ENCODE data around the gene RTL10. TPM values are rescaled to one million over a fixed set of nuclear protein-coding genes. Genes with fewer than 3 reads are reported as not detected.

RTL10 gene
- total and polyA plus RNA-seq, 2 of the 13 experiments (the other 11 are each of a cell fraction or from before 2014, with no cell fraction given), result 14.1 to 15.8 TPM

DNA sequence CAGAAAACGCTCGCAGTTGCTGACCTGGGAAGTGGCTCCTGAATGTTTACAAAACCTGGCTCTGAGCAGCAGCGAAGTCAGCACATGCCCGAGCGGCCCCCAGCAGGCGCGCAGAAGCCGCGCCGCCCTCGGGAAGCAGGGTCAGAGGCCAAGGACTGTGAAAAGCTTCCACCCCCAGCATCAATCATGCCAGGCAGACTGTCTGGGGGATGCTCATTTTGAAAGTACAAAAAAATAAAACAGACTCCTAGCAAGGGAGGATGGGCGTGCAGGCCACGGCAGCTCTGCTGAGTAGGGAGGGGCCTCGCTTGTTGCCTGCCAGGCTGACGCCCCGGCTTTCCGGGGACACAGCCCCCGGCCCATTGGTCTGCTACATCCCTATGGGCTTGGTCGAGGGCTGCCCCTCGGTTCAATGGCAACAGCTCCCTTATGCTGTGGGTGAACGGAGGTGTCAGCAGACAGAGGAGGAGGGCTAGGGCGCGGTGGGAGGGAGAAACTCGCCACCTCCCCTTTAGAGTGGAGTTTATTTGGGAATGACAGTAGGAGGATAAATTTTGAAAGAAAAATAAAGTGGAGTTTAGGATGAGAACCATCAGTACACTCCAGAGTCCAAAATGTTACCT lies 37.7 kb upstream of the RTL10 start (continued):
- TF ChIP-seq ZBTB49 (CRISPR knock-in tag; IDR thresholded peaks at IDR 0.05; ENCODE audit: borderline replicate concordance) (no peak), NR1H2 (CRISPR knock-in tag; IDR thresholded peaks at IDR 0.05; ENCODE audit: borderline replicate concordance, low read depth) (peak; percentile 89), ATF3 (CRISPR knock-in tag; IDR thresholded peaks at IDR 0.05) (peak; percentile 74), GABPB1 (CRISPR knock-in tag; IDR thresholded peaks at IDR 0.05) (peak; percentile 74), ZNF670 (CRISPR knock-in tag; IDR thresholded peaks at IDR 0.05; ENCODE audit: borderline replicate concordance) (peak; percentile 82; the same call in 1 of the 2 replicates), ZNF17 (CRISPR knock-in tag; IDR thresholded peaks at IDR 0.05) (peak; percentile 84; the same call in 1 of the 2 replicates), TCF12 (IDR thresholded peaks at IDR 0.05) (no peak), TCF12 (CRISPR knock-in tag; IDR thresholded peaks at IDR 0.05) (0 out of 2 replicates have a peak, but pooled peaks have one; percentile 89), CAMTA2 (CRISPR knock-in tag; IDR thresholded peaks at IDR 0.05; ENCODE audit: borderline replicate concordance) (peak; percentile 91), CCAR2 (optimal IDR thresholded peaks at IDR 0.05; ENCODE audit: low read depth, low read length) (no peak), PRMT3 (CRISPR knock-in tag; IDR thresholded peaks at IDR 0.05; ENCODE audit: borderline replicate concordance, low read depth) (peak; percentile 95), NFE2L1 (CRISPR knock-in tag; IDR thresholded peaks at IDR 0.05; ENCODE audit: borderline replicate concordance) (peak; percentile 66; the same call in 1 of the 2 replicates), ZNF331 (CRISPR knock-in tag; IDR thresholded peaks at IDR 0.05) (peak; percentile 93), ZNF468 (CRISPR knock-in tag; IDR thresholded peaks at IDR 0.05) (no peak), NR2F2 (IDR thresholded peaks at IDR 0.05; ENCODE audit: borderline replicate concordance, low read depth) (peak; percentile 85), PHF21A (CRISPR knock-in tag; IDR thresholded peaks at IDR 0.05) (peak; percentile 87), MZF1 (CRISPR knock-in tag; IDR thresholded peaks at IDR 0.05; ENCODE audit: borderline replicate concordance) (no peak)
- TF ChIP-seq, protein P1, sequence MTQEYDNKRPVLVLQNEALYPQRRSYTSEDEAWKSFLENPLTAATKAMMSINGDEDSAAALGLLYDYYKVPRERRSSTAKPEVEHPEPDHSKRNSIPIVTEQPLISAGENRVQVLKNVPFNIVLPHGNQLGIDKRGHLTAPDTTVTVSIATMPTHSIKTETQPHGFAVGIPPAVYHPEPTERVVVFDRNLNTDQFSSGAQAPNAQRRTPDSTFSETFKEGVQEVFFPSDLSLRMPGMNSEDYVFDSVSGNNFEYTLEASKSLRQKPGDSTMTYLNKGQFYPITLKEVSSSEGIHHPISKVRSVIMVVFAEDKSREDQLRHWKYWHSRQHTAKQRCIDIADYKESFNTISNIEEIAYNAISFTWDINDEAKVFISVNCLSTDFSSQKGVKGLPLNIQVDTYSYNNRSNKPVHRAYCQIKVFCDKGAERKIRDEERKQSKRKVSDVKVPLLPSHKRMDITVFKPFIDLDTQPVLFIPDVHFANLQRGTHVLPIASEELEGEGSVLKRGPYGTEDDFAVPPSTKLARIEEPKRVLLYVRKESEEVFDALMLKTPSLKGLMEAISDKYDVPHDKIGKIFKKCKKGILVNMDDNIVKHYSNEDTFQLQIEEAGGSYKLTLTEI (CRISPR knock-in tag; conservative IDR thresholded peaks at IDR 0.05), result no peak
- TF ChIP-seq, protein P2, sequence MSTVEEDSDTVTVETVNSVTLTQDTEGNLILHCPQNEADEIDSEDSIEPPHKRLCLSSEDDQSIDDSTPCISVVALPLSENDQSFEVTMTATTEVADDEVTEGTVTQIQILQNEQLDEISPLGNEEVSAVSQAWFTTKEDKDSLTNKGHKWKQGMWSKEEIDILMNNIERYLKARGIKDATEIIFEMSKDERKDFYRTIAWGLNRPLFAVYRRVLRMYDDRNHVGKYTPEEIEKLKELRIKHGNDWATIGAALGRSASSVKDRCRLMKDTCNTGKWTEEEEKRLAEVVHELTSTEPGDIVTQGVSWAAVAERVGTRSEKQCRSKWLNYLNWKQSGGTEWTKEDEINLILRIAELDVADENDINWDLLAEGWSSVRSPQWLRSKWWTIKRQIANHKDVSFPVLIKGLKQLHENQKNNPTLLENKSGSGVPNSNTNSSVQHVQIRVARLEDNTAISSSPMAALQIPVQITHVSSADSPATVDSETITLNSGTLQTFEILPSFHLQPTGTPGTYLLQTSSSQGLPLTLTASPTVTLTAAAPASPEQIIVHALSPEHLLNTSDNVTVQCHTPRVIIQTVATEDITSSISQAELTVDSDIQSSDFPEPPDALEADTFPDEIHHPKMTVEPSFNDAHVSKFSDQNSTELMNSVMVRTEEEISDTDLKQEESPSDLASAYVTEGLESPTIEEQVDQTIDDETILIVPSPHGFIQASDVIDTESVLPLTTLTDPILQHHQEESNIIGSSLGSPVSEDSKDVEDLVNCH (CRISPR knock-in tag; IDR thresholded peaks at IDR 0.05), result 0 out of 2 replicates have a peak, but pooled peaks have one; percentile 72
- TF ChIP-seq, protein P3, sequence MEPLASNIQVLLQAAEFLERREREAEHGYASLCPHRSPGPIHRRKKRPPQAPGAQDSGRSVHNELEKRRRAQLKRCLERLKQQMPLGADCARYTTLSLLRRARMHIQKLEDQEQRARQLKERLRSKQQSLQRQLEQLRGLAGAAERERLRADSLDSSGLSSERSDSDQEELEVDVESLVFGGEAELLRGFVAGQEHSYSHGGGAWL (CRISPR knock-in tag; IDR thresholded peaks at IDR 0.05), result peak; percentile 99
- TF ChIP-seq, protein P4, sequence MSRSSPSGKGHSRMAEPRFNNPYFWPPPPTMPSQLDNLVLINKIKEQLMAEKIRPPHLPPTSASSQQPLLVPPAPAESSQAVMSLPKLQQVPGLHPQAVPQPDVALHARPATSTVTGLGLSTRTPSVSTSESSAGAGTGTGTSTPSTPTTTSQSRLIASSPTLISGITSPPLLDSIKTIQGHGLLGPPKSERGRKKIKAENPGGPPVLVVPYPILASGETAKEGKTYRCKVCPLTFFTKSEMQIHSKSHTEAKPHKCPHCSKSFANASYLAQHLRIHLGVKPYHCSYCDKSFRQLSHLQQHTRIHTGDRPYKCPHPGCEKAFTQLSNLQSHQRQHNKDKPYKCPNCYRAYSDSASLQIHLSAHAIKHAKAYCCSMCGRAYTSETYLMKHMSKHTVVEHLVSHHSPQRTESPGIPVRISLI (CRISPR knock-in tag; IDR thresholded peaks at IDR 0.05; ENCODE audit: borderline replicate concordance), result peak; percentile 27; the same call in 1 of the 2 replicates

Measured in HepG2 (cell line).